ENCODE measurements around the gene C1orf53.

GRCh38 chr1:197911111-197911856 is 8.9 kb downstream of the C1orf53 start:
- TF ChIP-seq EZH2phosphoT487 (conservative IDR thresholded peaks at IDR 0.05; ENCODE audit: low read length) (no peak), CTCF (IDR thresholded peaks at IDR 0.05; ENCODE audit: insufficient read depth, low read length, poor library complexity, severe bottlenecking) (no peak)

Data from SU-DHL-6 (cell line).